Hepatocyte (in vitro differentiated cells): Measurements from ENCODE around the gene FOXM1.

Experiments
- EZH2 ChIP-seq: fragments of 200-600 bp; sonication (generic); IDR thresholded peaks from 2 replicates; pipeline ENCODE4 v1.6.1; 2016; ENCODE audit warnings: antibody characterized with exemption, mild to moderate bottlenecking, borderline replicate concordance
- EZH2phosphoT487 ChIP-seq: fragments of 200-600 bp; sonication (generic); IDR thresholded peaks from one replicate; pipeline ENCODE4 v1.6.1; 2018; ENCODE audit warnings: antibody characterized with exemption, mild to moderate bottlenecking, low read depth, moderate library complexity; ENCODE audit not compliant: unreplicated experiment, severe bottlenecking
- TF ChIP-seq, protein P1 (sequence below): fragments of 200-600 bp; sonication (generic); IDR thresholded peaks from 2 replicates; pipeline ENCODE4 v1.5.1; 2016; ENCODE audit warnings: antibody characterized with exemption, mild to moderate bottlenecking; ENCODE audit not compliant: poor library complexity

DNA sequence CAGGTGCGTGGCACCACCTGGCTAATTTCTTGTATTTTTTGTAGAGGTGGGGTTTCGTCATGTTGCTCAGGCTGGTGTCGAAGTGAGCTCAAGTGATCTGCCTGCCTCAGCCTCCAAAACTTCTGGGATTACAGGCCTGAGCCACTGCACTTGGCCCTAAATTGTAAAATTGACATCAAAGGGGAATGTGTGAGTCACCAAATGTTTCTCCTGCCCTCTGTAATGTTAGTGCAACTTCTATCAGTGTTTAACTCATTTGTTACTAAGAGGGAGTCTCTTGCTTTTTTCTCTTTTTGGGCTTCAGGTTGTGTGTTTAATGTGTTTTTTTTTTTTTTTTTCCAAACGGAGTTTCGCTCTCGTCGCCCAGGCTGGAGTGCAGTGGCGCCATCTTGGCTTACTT lies 16.0 kb upstream of the FOXM1 start:
- TF ChIP-seq, protein P1, sequence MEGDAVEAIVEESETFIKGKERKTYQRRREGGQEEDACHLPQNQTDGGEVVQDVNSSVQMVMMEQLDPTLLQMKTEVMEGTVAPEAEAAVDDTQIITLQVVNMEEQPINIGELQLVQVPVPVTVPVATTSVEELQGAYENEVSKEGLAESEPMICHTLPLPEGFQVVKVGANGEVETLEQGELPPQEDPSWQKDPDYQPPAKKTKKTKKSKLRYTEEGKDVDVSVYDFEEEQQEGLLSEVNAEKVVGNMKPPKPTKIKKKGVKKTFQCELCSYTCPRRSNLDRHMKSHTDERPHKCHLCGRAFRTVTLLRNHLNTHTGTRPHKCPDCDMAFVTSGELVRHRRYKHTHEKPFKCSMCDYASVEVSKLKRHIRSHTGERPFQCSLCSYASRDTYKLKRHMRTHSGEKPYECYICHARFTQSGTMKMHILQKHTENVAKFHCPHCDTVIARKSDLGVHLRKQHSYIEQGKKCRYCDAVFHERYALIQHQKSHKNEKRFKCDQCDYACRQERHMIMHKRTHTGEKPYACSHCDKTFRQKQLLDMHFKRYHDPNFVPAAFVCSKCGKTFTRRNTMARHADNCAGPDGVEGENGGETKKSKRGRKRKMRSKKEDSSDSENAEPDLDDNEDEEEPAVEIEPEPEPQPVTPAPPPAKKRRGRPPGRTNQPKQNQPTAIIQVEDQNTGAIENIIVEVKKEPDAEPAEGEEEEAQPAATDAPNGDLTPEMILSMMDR, result no peak
- TF ChIP-seq EZH2 (no peak), EZH2phosphoT487 (no peak)
